Neural progenitor cell (in vitro differentiated cells): ENCODE data around the gene IPO9.

Experiments used
- EZH2 ChIP-seq: fragments of 200-600 bp; sonication (generic); IDR thresholded peaks from 2 replicates; pipeline ENCODE4 v1.6.1; 2017; ENCODE audit warnings: antibody characterized with exemption, mild to moderate bottlenecking, moderate library complexity
- EZH2phosphoT487 ChIP-seq: fragments of 200-600 bp; sonication (generic); IDR thresholded peaks from 2 replicates; pipeline ENCODE4 v1.6.1; 2017; ENCODE audit warnings: antibody characterized with exemption
- TF ChIP-seq, protein P1 (sequence below): fragments of 200-600 bp; sonication (generic); IDR thresholded peaks from 2 replicates; pipeline ENCODE4 v1.5.1; 2017; ENCODE audit warnings: antibody characterized with exemption, mild to moderate bottlenecking

DNA sequence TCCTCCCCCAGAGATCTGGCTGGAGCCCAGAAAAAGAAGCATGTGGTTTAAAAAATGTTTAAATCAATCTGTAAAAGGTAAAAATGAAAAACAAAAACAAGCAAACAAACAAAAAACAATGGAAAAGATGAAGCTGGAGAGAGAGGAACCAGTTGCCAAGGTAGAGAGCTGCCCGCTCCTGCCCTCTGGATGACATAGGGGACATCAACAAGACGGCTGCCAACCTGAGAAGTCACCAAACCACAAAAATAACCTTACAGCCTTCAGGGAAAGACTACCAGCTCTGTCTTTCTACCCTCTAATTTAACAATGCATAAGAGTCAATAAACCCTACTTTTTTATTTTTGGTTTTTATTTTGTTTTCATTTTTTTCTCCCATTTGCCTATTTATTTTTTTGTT is 8.5 kb upstream of the IPO9 start:
- TF ChIP-seq EZH2phosphoT487 = no peak
- TF ChIP-seq, protein P1, sequence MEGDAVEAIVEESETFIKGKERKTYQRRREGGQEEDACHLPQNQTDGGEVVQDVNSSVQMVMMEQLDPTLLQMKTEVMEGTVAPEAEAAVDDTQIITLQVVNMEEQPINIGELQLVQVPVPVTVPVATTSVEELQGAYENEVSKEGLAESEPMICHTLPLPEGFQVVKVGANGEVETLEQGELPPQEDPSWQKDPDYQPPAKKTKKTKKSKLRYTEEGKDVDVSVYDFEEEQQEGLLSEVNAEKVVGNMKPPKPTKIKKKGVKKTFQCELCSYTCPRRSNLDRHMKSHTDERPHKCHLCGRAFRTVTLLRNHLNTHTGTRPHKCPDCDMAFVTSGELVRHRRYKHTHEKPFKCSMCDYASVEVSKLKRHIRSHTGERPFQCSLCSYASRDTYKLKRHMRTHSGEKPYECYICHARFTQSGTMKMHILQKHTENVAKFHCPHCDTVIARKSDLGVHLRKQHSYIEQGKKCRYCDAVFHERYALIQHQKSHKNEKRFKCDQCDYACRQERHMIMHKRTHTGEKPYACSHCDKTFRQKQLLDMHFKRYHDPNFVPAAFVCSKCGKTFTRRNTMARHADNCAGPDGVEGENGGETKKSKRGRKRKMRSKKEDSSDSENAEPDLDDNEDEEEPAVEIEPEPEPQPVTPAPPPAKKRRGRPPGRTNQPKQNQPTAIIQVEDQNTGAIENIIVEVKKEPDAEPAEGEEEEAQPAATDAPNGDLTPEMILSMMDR = no peak
- no peak for TF ChIP-seq EZH2
